ENCODE measurements around the gene SLC27A2.

SLC27A2 gene

GRCh38 chr15:50281427-50281826, 99.4 kb downstream of the SLC27A2 start:
- no peak for DNase-seq

All from 8988T (cell line).